ENCODE results near the gene SIX2.

The SIX2 gene

DNA sequence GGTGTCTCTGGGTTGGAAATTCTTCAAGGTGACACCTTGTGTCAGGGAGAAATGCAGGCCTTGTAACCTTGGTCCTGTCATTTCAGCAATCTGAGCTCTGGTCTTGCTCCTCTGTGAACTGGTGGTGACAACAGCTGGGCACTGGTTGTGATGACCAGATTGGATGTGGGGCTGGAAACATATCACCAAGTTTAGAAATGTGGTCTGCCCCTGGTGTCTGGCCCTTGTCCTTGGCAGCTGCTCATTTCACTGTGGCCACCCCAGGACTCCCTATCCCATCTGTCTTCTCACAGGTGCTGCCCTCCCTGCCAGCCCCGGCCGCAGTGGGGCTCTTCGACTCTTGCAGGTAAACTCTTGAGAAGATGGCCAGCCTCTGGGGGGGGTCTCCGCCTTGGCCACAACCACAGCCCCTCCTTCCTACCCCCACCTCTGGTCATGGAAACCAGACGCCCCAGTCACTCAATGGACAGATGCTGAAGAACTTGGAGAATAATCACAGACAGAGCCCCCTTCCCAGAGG, 47.0 kb downstream of the SIX2 start:
- Histone ChIP-seq H3K27me3 (ENCODE audit: control insufficient read depth, insufficient read depth, low read length) (peaks cover 81% of the 10 kb centered on the region), H3K36me3 (ENCODE audit: control insufficient read depth, insufficient read depth, low read length) (no peaks in the 10 kb centered on the region), H3K9me3 (ENCODE audit: control insufficient read depth, insufficient read depth, low read depth, low read length) (no peaks in the 10 kb centered on the region), H3K9ac (ENCODE audit: low read length) (no peak overlapping the region), H3K27ac (ENCODE audit: low read depth, low read length) (no peak overlapping the region), H3K4me1 (ENCODE audit: control insufficient read depth, insufficient read depth, low read length) (peaks cover 7% of the 10 kb centered on the region; the same call in 1 of the 2 replicates), H3K4me3 (ENCODE audit: low read depth, low read length) (no peak overlapping the region)

DNA sequence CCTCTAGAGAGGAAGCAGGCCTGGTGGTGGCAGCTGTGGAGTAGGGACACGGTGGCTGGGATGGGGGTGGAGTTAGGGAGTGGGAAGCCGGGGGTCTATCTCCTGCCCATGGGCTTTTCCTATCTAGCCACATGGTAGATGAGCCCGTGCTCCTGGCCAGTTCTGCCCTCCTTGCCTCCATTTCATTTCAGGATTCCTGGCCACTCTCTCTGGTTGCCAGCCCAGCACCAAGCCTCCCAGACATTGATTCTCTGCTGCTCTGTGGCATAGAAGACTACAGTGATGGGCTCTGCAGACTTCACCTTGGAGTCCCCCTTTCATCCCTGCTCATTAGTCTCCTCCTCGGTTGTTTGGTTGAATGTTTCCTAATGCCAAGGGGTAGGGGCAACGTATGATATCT, 48.4 kb downstream of the SIX2 start:
- Histone ChIP-seq H3K27ac (ENCODE audit: low read depth, low read length) (no peak overlapping the region), H3K4me1 (ENCODE audit: control insufficient read depth, insufficient read depth, low read length) (peaks cover 15% of the 10 kb centered on the region), H3K9me3 (ENCODE audit: control insufficient read depth, insufficient read depth, low read depth, low read length) (no peaks in the 10 kb centered on the region), H3K9ac (ENCODE audit: low read length) (no peak overlapping the region), H3K36me3 (ENCODE audit: control insufficient read depth, insufficient read depth, low read length) (no peaks in the 10 kb centered on the region), H3K27me3 (ENCODE audit: control insufficient read depth, insufficient read depth, low read length) (peaks cover 83% of the 10 kb centered on the region), H3K4me3 (ENCODE audit: low read depth, low read length) (no peak overlapping the region)

DNA sequence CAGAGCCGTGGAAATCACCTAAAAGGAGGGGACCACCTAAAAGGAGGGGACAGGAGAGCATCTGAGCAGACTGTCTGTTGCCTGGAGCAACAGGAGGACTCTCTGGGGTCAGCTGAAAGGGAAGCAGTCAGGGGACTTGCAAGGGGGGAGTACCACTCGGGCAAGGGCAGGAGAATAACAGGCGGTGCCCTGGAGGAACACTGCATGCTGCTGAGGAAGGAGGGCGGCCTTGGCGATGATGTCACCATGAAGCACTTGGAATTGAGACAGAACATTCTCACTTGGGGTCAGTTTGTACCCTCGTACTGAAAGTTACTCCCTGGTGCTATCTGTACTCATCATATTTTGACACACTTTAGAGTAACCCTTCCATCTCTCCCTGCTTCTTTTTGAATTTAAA, 49.4 kb downstream of the SIX2 start:
- Histone ChIP-seq H3K4me3 (ENCODE audit: low read depth, low read length) (no peak overlapping the region), H3K9ac (ENCODE audit: low read length) (no peak overlapping the region), H3K36me3 (ENCODE audit: control insufficient read depth, insufficient read depth, low read length) (no peaks in the 10 kb centered on the region), H3K27ac (ENCODE audit: low read depth, low read length) (no peak overlapping the region), H3K27me3 (ENCODE audit: control insufficient read depth, insufficient read depth, low read length) (peaks cover 83% of the 10 kb centered on the region), H3K4me1 (ENCODE audit: control insufficient read depth, insufficient read depth, low read length) (peaks cover 24% of the 10 kb centered on the region), H3K9me3 (ENCODE audit: control insufficient read depth, insufficient read depth, low read depth, low read length) (no peaks in the 10 kb centered on the region)

DNA sequence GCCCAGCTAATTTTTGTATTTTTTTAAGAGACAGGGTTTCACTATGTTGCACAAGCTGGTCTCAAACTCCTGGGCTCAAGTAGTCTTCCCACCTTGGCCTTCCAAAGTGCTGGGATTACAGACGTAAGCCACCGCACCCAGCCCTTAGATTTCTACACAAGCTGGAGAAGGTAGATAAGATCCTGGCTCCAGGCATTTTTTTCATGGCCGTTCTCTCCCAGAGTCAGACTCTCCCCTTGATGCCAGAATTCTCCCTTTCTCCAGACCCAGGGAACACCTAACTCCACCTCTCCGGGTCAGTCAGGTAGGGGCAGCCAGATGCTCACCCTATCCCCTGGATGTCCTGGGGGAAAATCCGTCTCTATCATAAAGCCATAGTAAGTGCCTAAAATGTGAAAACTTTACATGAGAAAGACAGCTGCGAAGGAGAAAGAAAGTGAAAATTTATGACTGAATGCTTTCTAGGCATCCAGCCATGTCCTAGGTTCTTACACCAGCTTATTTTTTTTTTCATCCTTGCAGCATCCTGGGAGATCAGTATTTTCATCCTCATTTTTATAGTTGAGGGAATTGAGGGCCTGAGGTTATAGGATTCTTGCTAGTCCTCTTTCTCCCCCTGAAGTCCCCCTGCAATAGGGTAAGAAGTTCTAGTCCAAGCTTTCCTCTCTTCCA, 51.5 kb downstream of the SIX2 start:
- Histone ChIP-seq H3K27me3 (ENCODE audit: control insufficient read depth, insufficient read depth, low read length) (peaks cover 90% of the 10 kb centered on the region), H3K36me3 (ENCODE audit: control insufficient read depth, insufficient read depth, low read length) (no peaks in the 10 kb centered on the region), H3K27ac (ENCODE audit: low read depth, low read length) (no peak overlapping the region)

DNA sequence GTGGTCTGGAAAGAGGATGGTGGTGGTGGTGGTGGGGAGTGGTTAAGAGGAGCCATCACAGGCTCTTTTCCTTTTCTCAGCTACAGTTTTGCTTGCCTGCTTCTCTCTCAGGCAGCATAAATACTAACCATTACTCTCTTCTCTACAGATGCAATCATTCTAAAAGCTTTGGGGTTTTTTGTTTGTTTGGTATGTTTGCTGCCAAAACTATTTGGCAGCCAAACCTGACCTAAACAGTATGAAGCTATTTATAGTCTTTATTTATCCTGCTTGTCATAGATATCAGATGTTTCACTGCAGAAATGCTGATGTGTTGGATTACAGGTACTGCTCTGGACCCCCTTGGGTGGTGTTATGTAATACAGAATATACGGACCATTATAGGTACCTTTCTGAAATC, 52.4 kb downstream of the SIX2 start:
- H3K27me3 ChIP-seq (ENCODE audit: control insufficient read depth, insufficient read depth, low read length), result peaks cover 91% of the 10 kb centered on the region
- H3K9me3 ChIP-seq (ENCODE audit: control insufficient read depth, insufficient read depth, low read depth, low read length), result no peaks in the 10 kb centered on the region
- no peaks in the 10 kb centered on the region for H3K36me3 ChIP-seq (ENCODE audit: control insufficient read depth, insufficient read depth, low read length)
- no peak overlapping the region for H3K4me3 ChIP-seq (ENCODE audit: low read depth, low read length)
- H3K9ac ChIP-seq (ENCODE audit: low read length), result no peak overlapping the region
- H3K4me1 ChIP-seq (ENCODE audit: control insufficient read depth, insufficient read depth, low read length), result peaks cover 33% of the 10 kb centered on the region
- no peak overlapping the region for H3K27ac ChIP-seq (ENCODE audit: low read depth, low read length)

More for the DNA sequence above, 51.5 kb downstream of the SIX2 start:
- Histone ChIP-seq H3K9ac (ENCODE audit: low read length) (no peak overlapping the region), H3K4me1 (ENCODE audit: control insufficient read depth, insufficient read depth, low read length) (peaks cover 30% of the 10 kb centered on the region), H3K9me3 (ENCODE audit: control insufficient read depth, insufficient read depth, low read depth, low read length) (no peaks in the 10 kb centered on the region), H3K4me3 (ENCODE audit: low read depth, low read length) (no peak overlapping the region)

DNA sequence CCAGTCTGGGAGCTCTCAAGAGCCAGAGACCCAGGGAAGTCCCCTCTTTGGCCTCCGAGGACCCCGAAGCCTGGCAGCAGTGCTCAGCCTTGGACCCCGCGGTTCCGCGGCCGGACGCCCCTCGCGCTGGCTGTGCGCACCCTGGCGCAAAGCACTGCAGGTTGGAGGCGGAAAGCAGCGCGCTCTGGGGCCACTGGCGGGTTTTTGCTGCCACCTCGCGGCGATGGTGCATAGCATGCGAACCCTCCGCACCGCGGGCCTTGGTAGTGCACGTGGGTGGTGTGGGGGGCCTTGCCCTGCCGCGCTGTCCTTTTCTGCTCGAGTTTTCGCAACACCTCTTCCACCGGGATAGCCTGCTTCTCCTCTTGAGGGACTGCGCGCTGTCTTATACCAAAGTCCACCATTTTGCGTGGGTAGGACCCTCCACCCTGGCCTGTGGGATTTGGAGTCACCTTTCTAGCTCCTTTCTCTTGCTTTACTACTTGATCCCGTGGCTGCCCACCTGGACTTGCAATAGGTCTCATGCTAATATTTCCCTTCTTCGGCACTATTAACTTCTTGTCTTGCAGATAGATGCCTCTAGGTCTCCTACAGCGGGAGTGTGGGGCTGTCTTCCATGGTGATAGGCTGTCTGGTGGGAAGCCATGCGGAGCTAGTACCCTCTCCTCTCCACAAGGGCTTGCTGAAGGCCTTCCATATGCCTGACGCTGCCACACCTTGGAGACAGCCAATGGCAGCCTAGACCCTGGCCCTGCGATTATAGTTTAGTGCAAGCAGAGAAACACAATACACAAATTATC, 53.5 kb downstream of the SIX2 start:
- H3K4me3 ChIP-seq (ENCODE audit: low read depth, low read length), result peak overlapping the region; percentile 50
- peaks cover 37% of the 10 kb centered on the region for H3K4me1 ChIP-seq (ENCODE audit: control insufficient read depth, insufficient read depth, low read length)
- H3K9me3 ChIP-seq (ENCODE audit: control insufficient read depth, insufficient read depth, low read depth, low read length), result no peaks in the 10 kb centered on the region
- H3K36me3 ChIP-seq (ENCODE audit: control insufficient read depth, insufficient read depth, low read length), result no peaks in the 10 kb centered on the region
- no peak overlapping the region for H3K27ac ChIP-seq (ENCODE audit: low read depth, low read length)
- no peak overlapping the region for H3K9ac ChIP-seq (ENCODE audit: low read length)
- peaks cover 92% of the 10 kb centered on the region for H3K27me3 ChIP-seq (ENCODE audit: control insufficient read depth, insufficient read depth, low read length)
